Nephron (organoid): ENCODE measurements around the gene CCL17.
"Not testable (repeated sequence)": the region's sequence is repeated elsewhere in the genome, so short reads cannot be mapped to it uniquely, and the experiment has no call there.

ENCODE experiments used
- H3K27ac Mint-ChIP-seq, 3 experiments: 2 replicates each; pipeline ENCODE4 v1.8.0; 2020; ENCODE audit warnings: mixed read lengths in 3 of 3, mild to moderate bottlenecking in 2 of 3, moderate library complexity in 1 of 3
- H3K27me3 Mint-ChIP-seq: 2 replicates; pipeline ENCODE4 v1.8.0; 2021; ENCODE audit warnings: low read depth, mild to moderate bottlenecking, moderate library complexity, mixed read lengths
- H3K36me3 Mint-ChIP-seq: 2 replicates; pipeline ENCODE4 v1.8.0; 2020; ENCODE audit warnings: low read depth, mixed read lengths
- H3K4me1 Mint-ChIP-seq: 2 replicates; pipeline ENCODE4 v1.8.0; 2020; ENCODE audit warnings: mixed read lengths
- H3K4me3 Mint-ChIP-seq, 3 experiments: 2 replicates each; pipeline ENCODE4 v1.8.0; 2020; ENCODE audit warnings: mild to moderate bottlenecking in 3 of 3, mixed read lengths in 3 of 3, moderate library complexity in 2 of 3
- H3K9me3 Mint-ChIP-seq: 2 replicates; pipeline ENCODE4 v1.8.0; 2020; ENCODE audit warnings: mixed read lengths
- CTCF ChIP-seq, 3 experiments: fragments of 200-600 bp; sonication (generic); IDR thresholded peaks; one replicate each; pipeline ENCODE4 v1.5.0; 2021; ENCODE audit warnings: antibody characterized with exemption in 3 of 3; ENCODE audit not compliant: unreplicated experiment in 3 of 3

CCL17 gene

GRCh38 chr16:57435838-57436237, 31.3 kb downstream of the CCL17 start:
- Mint-ChIP-seq H3K9me3 (peaks cover 3% of the 10 kb centered on the region), H3K27me3 (no peaks in the 10 kb centered on the region), H3K4me3 (no peak overlapping the region), H3K4me1 (no peaks in the 10 kb centered on the region), H3K27ac (no peak overlapping the region), H3K36me3 (peaks cover 74% of the 10 kb centered on the region)
- no peak for TF ChIP-seq CTCF (IDR thresholded peaks at IDR 0.05; ENCODE audit: unreplicated experiment in 3 of 3)

GRCh38 chr16:57439947-57440346, 35.4 kb downstream of the CCL17 start:
- not testable (repeated sequence) for H3K27ac Mint-ChIP-seq, H3K27me3 Mint-ChIP-seq, H3K4me3 Mint-ChIP-seq, H3K4me1 Mint-ChIP-seq, H3K9me3 Mint-ChIP-seq
- H3K36me3 Mint-ChIP-seq = peaks cover 65% of the 10 kb centered on the region

- not testable (repeated sequence) for H3K4me1 Mint-ChIP-seq, H3K4me3 Mint-ChIP-seq, H3K27me3 Mint-ChIP-seq, H3K27ac Mint-ChIP-seq, H3K9me3 Mint-ChIP-seq
- peaks cover 61% of the 10 kb centered on the region for H3K36me3 Mint-ChIP-seq
These were observed 36.0 kb downstream of the CCL17 start for GRCh38 chr16:57440551-57440950.

GRCh38 chr16:57444711-57445110, 40.1 kb downstream of the CCL17 start:
- peaks cover 6% of the 10 kb centered on the region for H3K9me3 Mint-ChIP-seq
- TF ChIP-seq CTCF (IDR thresholded peaks at IDR 0.05; ENCODE audit: unreplicated experiment in 3 of 3) = no peak

DNA sequence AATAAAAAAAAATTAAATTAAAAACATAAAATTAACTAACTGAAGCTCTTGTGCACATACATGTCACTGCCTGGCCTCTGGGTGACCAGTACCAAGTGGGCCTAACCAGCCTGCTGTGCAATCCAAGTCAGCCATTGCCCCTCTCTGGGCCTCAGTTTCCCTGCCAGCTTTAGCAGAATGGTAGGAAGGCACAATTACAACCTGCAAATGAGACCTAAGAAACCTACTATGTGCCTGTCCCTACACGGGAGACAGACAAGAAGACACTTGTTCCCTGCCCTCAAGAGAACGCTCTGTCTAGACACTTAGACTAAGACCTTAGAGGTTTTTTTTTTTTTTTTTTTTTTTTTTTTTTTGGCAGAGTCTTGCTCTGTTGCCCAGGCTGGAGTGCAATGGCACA, 40.9 kb downstream of the CCL17 start:
- H3K27me3 Mint-ChIP-seq = no peaks in the 10 kb centered on the region

More at GRCh38 chr16:57444711-57445110, 40.1 kb downstream of the CCL17 start:
- Mint-ChIP-seq H3K4me1 (peaks cover 22% of the 10 kb centered on the region), H3K36me3 (peaks cover 34% of the 10 kb centered on the region), H3K4me3 (peak overlapping the region; percentile 60 to 72 (median 70)), H3K27ac (peak overlapping the region; percentile 55 to 81 (median 57)), H3K27me3 (no peaks in the 10 kb centered on the region)

DNA sequence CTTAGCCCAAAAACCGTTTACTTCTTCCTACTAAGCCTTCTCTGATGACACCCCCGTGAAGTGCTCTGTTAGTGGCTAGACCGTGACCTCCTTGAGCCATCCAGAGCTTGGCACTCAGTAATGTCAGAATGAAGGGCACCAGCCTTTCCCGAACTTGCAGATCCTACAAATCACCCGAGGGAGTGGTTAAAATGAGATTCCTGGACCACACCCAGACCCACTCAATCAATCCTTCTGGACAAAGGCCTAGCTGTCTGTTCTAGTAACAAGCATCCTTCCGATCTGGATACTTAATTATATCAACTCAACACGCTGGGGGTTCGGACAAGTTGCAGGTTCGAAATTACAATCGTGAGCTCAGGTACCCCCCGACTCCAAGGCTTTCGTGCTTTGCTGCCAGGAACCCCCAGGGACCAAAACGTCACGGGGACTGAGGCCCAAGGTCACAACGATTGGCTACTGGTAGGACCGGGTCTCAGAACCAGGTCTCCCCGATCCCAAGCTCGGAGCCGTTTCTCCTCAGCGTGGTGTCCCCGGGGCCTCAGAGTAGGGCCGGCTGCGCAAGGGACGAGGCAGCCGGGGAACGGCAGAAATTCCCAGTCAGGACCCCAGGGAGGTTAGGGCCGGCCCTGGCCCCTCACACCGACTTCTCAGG, 42.1 kb downstream of the CCL17 start:
- Mint-ChIP-seq H3K4me1 (peaks cover 22% of the 10 kb centered on the region), H3K27me3 (no peaks in the 10 kb centered on the region), H3K36me3 (peaks cover 14% of the 10 kb centered on the region), H3K9me3 (peaks cover 2% of the 10 kb centered on the region), H3K4me3 (peak overlapping the region; percentile 93 to 97 (median 94)), H3K27ac (peak overlapping the region; percentile 79 to 95 (median 94))
- no peak for TF ChIP-seq CTCF (IDR thresholded peaks at IDR 0.05; ENCODE audit: unreplicated experiment in 3 of 3)

More for the DNA sequence above, 40.9 kb downstream of the CCL17 start:
- Mint-ChIP-seq H3K4me1 (peaks cover 22% of the 10 kb centered on the region), H3K27ac (no peak overlapping the region), H3K4me3 (peak overlapping the region in 2 of 3 experiments; percentile 64 to 74), H3K36me3 (peaks cover 26% of the 10 kb centered on the region), H3K9me3 (peaks cover 3% of the 10 kb centered on the region)
- TF ChIP-seq CTCF (IDR thresholded peaks at IDR 0.05; ENCODE audit: unreplicated experiment in 3 of 3) = no peak
